HG02588 (cell line): ENCODE measurements around the gene MRPL27.
"Not testable (repeated sequence)": the region's sequence is repeated elsewhere in the genome, so short reads cannot be mapped to it uniquely, and the experiment has no call there.

Experiments used
- ATAC-seq: cut with Tn5 transposase; IDR thresholded peaks from one replicate; pipeline ENCODE4 v1.9.1; 2021; ENCODE audit warnings: mild to moderate bottlenecking, moderate library complexity; ENCODE audit not compliant: unreplicated experiment

The MRPL27 gene

GRCh38 chr17:50372758-50373556, at the start of gene MRPL27, which contains the start of gene EME1:
TSS of gene MRPL27 (minus strand) at chr17:50373184. CDS start at chr17:50373170, 14 bp downstream.
TSS of gene EME1 (plus strand) at chr17:50373229. CDS start at chr17:50375209, 1,980 bp downstream.
- peak; percentile 77 for ATAC-seq

GRCh38 chr17:50422738-50423137, 49.8 kb upstream of the MRPL27 start:
- no peak for ATAC-seq

- no peak for ATAC-seq
These were observed 48.5 kb upstream of the MRPL27 start for GRCh38 chr17:50421308-50422051.

GRCh38 chr17:50420419-50421112, 47.6 kb upstream of the MRPL27 start:
- no peak for ATAC-seq

- not testable (repeated sequence) for ATAC-seq
These were observed 46.6 kb upstream of the MRPL27 start for GRCh38 chr17:50419577-50419976.

- no peak for ATAC-seq
These were observed 41.8 kb upstream of the MRPL27 start for GRCh38 chr17:50414808-50415207.

- ATAC-seq = no peak
These were observed 39.3 kb upstream of the MRPL27 start for GRCh38 chr17:50412188-50412732.

GRCh38 chr17:50407921-50408320, 34.9 kb upstream of the MRPL27 start:
- no peak for ATAC-seq

GRCh38 chr17:50406578-50406977, 33.6 kb upstream of the MRPL27 start:
- no peak for ATAC-seq

GRCh38 chr17:50405351-50405750, 32.4 kb upstream of the MRPL27 start:
- not testable (repeated sequence) for ATAC-seq

- ATAC-seq = not testable (repeated sequence)
These were observed 26.6 kb upstream of the MRPL27 start for GRCh38 chr17:50399591-50399990.

- not testable (repeated sequence) for ATAC-seq
These were observed 25.7 kb upstream of the MRPL27 start for GRCh38 chr17:50398672-50399071.

- ATAC-seq = no peak
These were observed 24.9 kb upstream of the MRPL27 start for GRCh38 chr17:50397919-50398285.

GRCh38 chr17:50397111-50397918, 24.3 kb upstream of the MRPL27 start, which contains the start of gene LRRC59:
TSS of gene LRRC59 (minus strand) at chr17:50397523. CDS start at chr17:50397317, 206 bp downstream.
- ATAC-seq = peak; percentile 92

- ATAC-seq = peak; percentile 6
These were observed 23.5 kb upstream of the MRPL27 start for GRCh38 chr17:50396261-50397110.

GRCh38 chr17:50394711-50395110, 21.7 kb upstream of the MRPL27 start:
- no peak for ATAC-seq

- no peak for ATAC-seq
These were observed 20.7 kb upstream of the MRPL27 start for GRCh38 chr17:50393700-50394099.

- no peak for ATAC-seq
These were observed 19.6 kb upstream of the MRPL27 start for GRCh38 chr17:50392621-50393020.

- ATAC-seq = no peak
These were observed 16.6 kb upstream of the MRPL27 start for GRCh38 chr17:50389534-50389933.
